Fibroblast of mammary gland (primary cell): Measurements from ENCODE around the gene ANAPC5.

Experiments used
- DNase-seq: peaks from one replicate; pipeline ENCODE4 v3.0.0-alpha.2; 2010; ENCODE audit warnings: low read depth
- H3K4me3 ChIP-seq: 2 replicates; pipeline ENCODE4 v1.5.1; 2011; ENCODE audit warnings: low read depth, mild to moderate bottlenecking, low read length, moderate library complexity; ENCODE audit not compliant: control insufficient read depth
- CTCF ChIP-seq: conservative IDR thresholded peaks from 2 replicates; pipeline ENCODE4 v1.5.1; 2011; ENCODE audit warnings: low read depth, low read length, inconsistent platforms; ENCODE audit not compliant: control insufficient read depth, insufficient read depth

ANAPC5 gene

GRCh38 chr12:121261398-121261797 is 90.8 kb downstream of the ANAPC5 start:
- no peak for DNase-seq
- no peak for TF ChIP-seq CTCF
- H3K4me3 ChIP-seq: no peak overlapping the region

- no peak for DNase-seq
- no peak overlapping the region for H3K4me3 ChIP-seq
- TF ChIP-seq CTCF: no peak
These were observed 92.1 kb downstream of the ANAPC5 start for GRCh38 chr12:121260091-121260490.

- no peak for DNase-seq
- H3K4me3 ChIP-seq: no peak overlapping the region
- TF ChIP-seq CTCF: no peak
These were observed 93.1 kb downstream of the ANAPC5 start for GRCh38 chr12:121259074-121259473.
